HK-2 (cell line): ENCODE results near the gene RADIL.

Source experiments
- DNase-seq: peaks from one replicate; pipeline ENCODE4 v3.0.0-alpha.2; 2018; ENCODE audit not compliant: unreplicated experiment

RADIL gene

GRCh38 chr7:4882169-4883032, 1.1 kb downstream of the RADIL start:
- no peak for DNase-seq

- DNase-seq = no peak
Observed at GRCh38 chr7:4880218-4880617, 3.3 kb downstream of the RADIL start.

GRCh38 chr7:4879396-4880081, 4.0 kb downstream of the RADIL start:
- DNase-seq = no peak

GRCh38 chr7:4878336-4879335, 4.9 kb downstream of the RADIL start:
- no peak for DNase-seq

GRCh38 chr7:4876586-4876985, 6.9 kb downstream of the RADIL start:
- no peak for DNase-seq

GRCh38 chr7:4875391-4875790, 8.1 kb downstream of the RADIL start:
- no peak for DNase-seq

- no peak for DNase-seq
Observed at GRCh38 chr7:4873071-4873944, 10.2 kb downstream of the RADIL start.

GRCh38 chr7:4871930-4872675, 11.4 kb downstream of the RADIL start:
- no peak for DNase-seq

GRCh38 chr7:4871056-4871680, 12.3 kb downstream of the RADIL start:
- no peak for DNase-seq

- no peak for DNase-seq
Observed at GRCh38 chr7:4868493-4868892, 15.0 kb downstream of the RADIL start.

GRCh38 chr7:4866528-4867496, 16.7 kb downstream of the RADIL start:
- no peak for DNase-seq

- DNase-seq = no peak
Observed at GRCh38 chr7:4862156-4862555, 21.4 kb downstream of the RADIL start.

- no peak for DNase-seq
Observed at GRCh38 chr7:4861673-4862072, 21.8 kb downstream of the RADIL start, which contains the start of gene PAPOLB. Gene PAPOLB, minus strand, starts transcription at chr7:4862030. Its CDS starts 220 bp downstream, at chr7:4861810.

- no peak for DNase-seq
Observed at GRCh38 chr7:4861227-4861626, 22.3 kb downstream of the RADIL start.

- DNase-seq = no peak
Observed at GRCh38 chr7:4857189-4857588, 26.3 kb downstream of the RADIL start.

GRCh38 chr7:4856336-4857057, 27.0 kb downstream of the RADIL start:
- DNase-seq = no peak

- no peak for DNase-seq
Observed at GRCh38 chr7:4854916-4855315, 28.6 kb downstream of the RADIL start.
